Progenitor cell of endocrine pancreas (in vitro differentiated cells): ENCODE data around the gene PCDHA4. TPM values are rescaled to one million over a fixed set of nuclear protein-coding genes. Genes with fewer than 3 reads are reported as not detected.
"Not testable (repeated sequence)": the region's sequence is repeated elsewhere in the genome, so short reads cannot be mapped to it uniquely, and the experiment has no call there.

Experiments used
- DNase-seq: peaks from one replicate; pipeline ENCODE4 v3.0.0; 2021; ENCODE audit warnings: low spot score; ENCODE audit not compliant: unreplicated experiment
- H3K27ac Mint-ChIP-seq: 2 replicates; pipeline ENCODE4 v1.8.0; 2021; ENCODE audit warnings: mild to moderate bottlenecking, moderate library complexity, mixed read lengths
- H3K27me3 Mint-ChIP-seq: 2 replicates; pipeline ENCODE4 v1.8.0; 2021; ENCODE audit warnings: mixed read lengths
- H3K36me3 Mint-ChIP-seq: 2 replicates; pipeline ENCODE4 v1.8.0; 2022; ENCODE audit warnings: mixed read lengths; ENCODE audit not compliant: insufficient read depth
- H3K4me1 Mint-ChIP-seq: 2 replicates; pipeline ENCODE4 v1.8.0; 2021; ENCODE audit warnings: low read depth, mixed read lengths
- H3K4me3 Mint-ChIP-seq: 2 replicates; pipeline ENCODE4 v1.8.0; 2021; ENCODE audit warnings: low read depth, mild to moderate bottlenecking, moderate library complexity, mixed read lengths
- H3K9me3 Mint-ChIP-seq: 2 replicates; pipeline ENCODE4 v1.8.0; 2021; ENCODE audit warnings: low read depth, mixed read lengths
- total RNA-seq: library from RNA; stranded (reverse); gene quantifications from 2 replicates; pipeline ENCODE4 v1.2.1, GENCODE V29; 2021
- TF ChIP-seq, protein P1 (sequence below): fragments of 200-600 bp; sonication (generic); IDR thresholded peaks from one replicate; pipeline ENCODE4 v1.5.0; 2021; ENCODE audit warnings: antibody characterized with exemption, mild to moderate bottlenecking; ENCODE audit not compliant: unreplicated experiment

Gene PCDHA4
- total RNA-seq, 1 donor from 2014 or later: 27.8 TPM

DNA sequence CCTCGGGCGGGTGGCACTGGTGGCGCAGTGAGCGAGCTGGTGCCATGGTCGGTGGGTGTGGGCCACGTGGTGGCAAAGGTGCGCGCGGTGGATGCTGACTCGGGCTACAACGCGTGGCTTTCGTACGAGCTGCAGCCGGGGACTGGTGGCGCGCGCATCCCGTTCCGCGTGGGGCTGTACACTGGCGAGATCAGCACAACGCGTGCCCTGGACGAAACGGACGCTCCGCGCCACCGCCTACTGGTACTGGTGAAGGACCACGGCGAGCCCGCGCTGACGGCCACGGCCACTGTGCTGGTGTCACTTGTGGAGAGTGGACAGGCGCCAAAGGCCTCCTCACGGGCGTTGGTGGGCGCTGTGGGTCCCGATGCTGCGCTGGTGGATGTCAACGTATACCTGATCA lies 2.0 kb downstream of the PCDHA4 start:
- TF ChIP-seq, protein P1, sequence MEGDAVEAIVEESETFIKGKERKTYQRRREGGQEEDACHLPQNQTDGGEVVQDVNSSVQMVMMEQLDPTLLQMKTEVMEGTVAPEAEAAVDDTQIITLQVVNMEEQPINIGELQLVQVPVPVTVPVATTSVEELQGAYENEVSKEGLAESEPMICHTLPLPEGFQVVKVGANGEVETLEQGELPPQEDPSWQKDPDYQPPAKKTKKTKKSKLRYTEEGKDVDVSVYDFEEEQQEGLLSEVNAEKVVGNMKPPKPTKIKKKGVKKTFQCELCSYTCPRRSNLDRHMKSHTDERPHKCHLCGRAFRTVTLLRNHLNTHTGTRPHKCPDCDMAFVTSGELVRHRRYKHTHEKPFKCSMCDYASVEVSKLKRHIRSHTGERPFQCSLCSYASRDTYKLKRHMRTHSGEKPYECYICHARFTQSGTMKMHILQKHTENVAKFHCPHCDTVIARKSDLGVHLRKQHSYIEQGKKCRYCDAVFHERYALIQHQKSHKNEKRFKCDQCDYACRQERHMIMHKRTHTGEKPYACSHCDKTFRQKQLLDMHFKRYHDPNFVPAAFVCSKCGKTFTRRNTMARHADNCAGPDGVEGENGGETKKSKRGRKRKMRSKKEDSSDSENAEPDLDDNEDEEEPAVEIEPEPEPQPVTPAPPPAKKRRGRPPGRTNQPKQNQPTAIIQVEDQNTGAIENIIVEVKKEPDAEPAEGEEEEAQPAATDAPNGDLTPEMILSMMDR: no peak
- Mint-ChIP-seq H3K4me3 (peak overlapping the region; percentile 26), H3K9me3 (peaks cover 32% of the 10 kb centered on the region), H3K27ac (no peak overlapping the region), H3K36me3 (peaks cover 61% of the 10 kb centered on the region), H3K4me1 (peaks cover 4% of the 10 kb centered on the region), H3K27me3 (no peaks in the 10 kb centered on the region)
- DNase-seq: no peak

DNA sequence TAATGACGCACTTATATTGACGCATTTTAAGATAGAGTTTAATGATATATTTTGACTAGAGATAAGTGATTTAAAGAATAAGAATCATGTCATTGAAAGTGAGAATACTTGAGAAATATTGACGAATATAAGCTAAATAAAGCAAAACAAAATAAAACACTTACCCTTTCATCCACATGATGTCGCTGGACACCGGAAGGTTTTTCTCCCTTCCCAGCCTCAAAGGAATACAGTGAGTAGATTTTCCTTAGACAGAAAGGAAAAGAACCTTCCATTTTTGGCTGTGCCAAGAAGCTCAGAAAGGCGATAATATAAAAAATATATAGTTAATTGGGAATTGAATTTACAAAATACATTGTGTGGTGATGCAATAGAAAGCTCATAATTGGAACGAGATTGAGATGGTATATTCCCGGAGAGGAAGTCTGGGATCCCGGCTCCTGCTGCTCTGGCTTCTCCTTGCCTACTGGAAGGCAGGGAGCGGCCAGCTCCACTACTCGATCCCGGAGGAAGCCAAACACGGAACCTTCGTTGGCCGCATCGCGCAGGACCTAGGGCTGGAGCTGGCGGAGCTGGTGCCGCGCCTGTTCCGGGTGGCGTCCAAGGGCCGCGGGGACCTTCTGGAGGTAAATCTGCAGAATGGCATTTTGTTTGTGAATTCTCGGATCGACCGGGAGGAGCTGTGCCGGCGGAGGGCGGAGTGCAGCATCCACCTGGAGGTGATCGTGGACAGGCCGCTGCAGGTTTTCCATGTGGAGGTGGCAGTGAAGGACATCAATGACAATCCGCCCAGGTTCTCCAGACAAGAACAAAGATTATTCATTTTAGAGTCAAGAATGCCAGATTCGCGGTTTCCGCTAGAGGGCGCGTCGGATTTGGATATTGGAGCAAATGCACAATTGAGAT lies 14.8 kb downstream of the PCDHA4 start, which contains the start of gene PCDHA5:
Gene PCDHA5, plus strand, starts transcription at position 239 of the 906 bp plus-strand sequence.
- Mint-ChIP-seq H3K27me3 (no peaks in the 10 kb centered on the region), H3K36me3 (peaks cover 39% of the 10 kb centered on the region), H3K4me3 (no peak within 1 kb of the TSS), H3K9me3 (peaks cover 8% of the 10 kb centered on the region), H3K4me1 (no peaks in the 10 kb centered on the region), H3K27ac (no peak within 1 kb of the TSS)
- no peak for DNase-seq
- TF ChIP-seq, protein P1: no peak

DNA sequence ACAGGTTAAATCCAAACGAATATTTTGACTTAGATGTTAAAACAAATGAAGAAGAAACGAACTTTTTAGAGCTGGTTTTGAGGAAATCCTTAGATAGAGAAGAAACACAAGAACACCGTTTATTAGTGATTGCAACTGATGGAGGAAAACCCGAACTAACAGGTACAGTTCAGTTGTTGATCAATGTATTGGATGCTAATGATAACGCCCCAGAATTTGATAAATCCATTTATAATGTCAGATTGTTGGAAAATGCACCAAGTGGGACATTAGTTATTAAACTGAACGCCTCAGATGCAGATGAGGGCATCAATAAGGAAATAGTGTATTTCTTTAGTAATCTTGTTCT lies 15.4 kb downstream of the PCDHA4 start:
- Mint-ChIP-seq H3K4me1 (no peaks in the 10 kb centered on the region), H3K9me3 (peaks cover 13% of the 10 kb centered on the region)
- TF ChIP-seq, protein P1: no peak

DNA sequence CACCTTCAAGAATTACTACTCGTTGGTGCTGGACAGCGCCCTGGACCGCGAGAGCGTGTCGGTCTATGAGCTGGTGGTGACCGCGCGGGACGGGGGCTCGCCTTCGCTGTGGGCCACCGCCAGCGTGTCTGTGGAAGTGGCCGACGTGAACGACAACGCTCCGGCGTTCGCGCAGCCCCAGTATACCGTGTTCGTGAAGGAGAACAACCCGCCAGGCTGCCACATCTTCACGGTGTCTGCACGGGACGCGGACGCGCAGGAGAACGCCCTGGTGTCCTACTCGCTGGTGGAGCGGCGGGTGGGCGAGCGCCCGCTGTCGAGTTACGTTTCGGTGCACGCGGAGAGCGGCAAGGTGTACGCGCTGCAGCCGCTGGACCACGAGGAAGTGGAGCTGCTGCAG lies 16.1 kb downstream of the PCDHA4 start:
- H3K4me1 Mint-ChIP-seq, DNase-seq, H3K4me3 Mint-ChIP-seq, H3K27me3 Mint-ChIP-seq: not testable (repeated sequence)
- Mint-ChIP-seq H3K36me3 (peaks cover 38% of the 10 kb centered on the region), H3K27ac (peak overlapping the region; percentile 29), H3K9me3 (peaks cover 13% of the 10 kb centered on the region)

More for the DNA sequence above, 15.4 kb downstream of the PCDHA4 start:
- no peak overlapping the region for H3K4me3 Mint-ChIP-seq
- DNase-seq: no peak
- H3K27me3 Mint-ChIP-seq: no peaks in the 10 kb centered on the region
- H3K27ac Mint-ChIP-seq: no peak overlapping the region
- peaks cover 40% of the 10 kb centered on the region for H3K36me3 Mint-ChIP-seq

DNA sequence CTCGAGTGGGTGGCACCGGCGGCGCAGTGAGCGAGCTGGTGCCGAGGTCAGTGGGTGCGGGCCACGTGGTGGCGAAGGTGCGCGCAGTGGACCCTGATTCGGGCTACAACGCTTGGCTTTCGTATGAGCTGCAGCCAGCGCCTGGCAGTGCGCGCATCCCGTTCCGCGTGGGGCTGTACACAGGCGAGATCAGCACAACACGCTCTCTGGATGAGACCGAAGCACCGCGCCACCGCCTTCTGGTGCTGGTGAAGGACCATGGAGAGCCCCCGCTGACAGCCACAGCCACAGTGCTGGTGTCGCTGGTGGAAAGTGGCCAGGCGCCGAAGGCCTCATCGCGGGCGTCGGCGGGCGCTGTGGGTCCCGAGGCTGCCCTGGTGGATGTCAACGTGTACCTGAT lies 16.6 kb downstream of the PCDHA4 start:
- no peak for DNase-seq
- H3K36me3 Mint-ChIP-seq: peaks cover 40% of the 10 kb centered on the region
- H3K4me1 Mint-ChIP-seq: no peaks in the 10 kb centered on the region
- no peak overlapping the region for H3K27ac Mint-ChIP-seq
- H3K27me3 Mint-ChIP-seq: no peaks in the 10 kb centered on the region
- TF ChIP-seq, protein P1: no peak
- H3K4me3 Mint-ChIP-seq: no peak overlapping the region
- peaks cover 16% of the 10 kb centered on the region for H3K9me3 Mint-ChIP-seq
